GM21381 (cell line): ENCODE results near the gene FBXW4.

Experiments used
- ATAC-seq: cut with Tn5 transposase; IDR thresholded peaks from one replicate; pipeline ENCODE4 v1.9.1; 2021; ENCODE audit warnings: mild to moderate bottlenecking, moderate library complexity; ENCODE audit not compliant: unreplicated experiment

The FBXW4 gene

GRCh38 chr10:101696632-101697031, 1.7 kb upstream of the FBXW4 start:
- no peak for ATAC-seq

- ATAC-seq, result no peak
Measured at GRCh38 chr10:101695404-101695890, 477 bp upstream of the FBXW4 start.

- ATAC-seq, result peak; percentile 64
Measured at GRCh38 chr10:101693978-101694673, 844 bp downstream of the FBXW4 start.

- peak; percentile 16 for ATAC-seq
Measured at GRCh38 chr10:101693651-101693977, 1.4 kb downstream of the FBXW4 start.

GRCh38 chr10:101691081-101691480, 3.9 kb downstream of the FBXW4 start:
- ATAC-seq, result no peak

GRCh38 chr10:101690461-101690860, 4.5 kb downstream of the FBXW4 start:
- ATAC-seq, result no peak

- ATAC-seq, result no peak
Measured at GRCh38 chr10:101687071-101687658, 7.8 kb downstream of the FBXW4 start.

GRCh38 chr10:101686133-101686925, 8.6 kb downstream of the FBXW4 start:
- ATAC-seq, result no peak

GRCh38 chr10:101684782-101685181, 10.2 kb downstream of the FBXW4 start:
- no peak for ATAC-seq

GRCh38 chr10:101683276-101683675, 11.7 kb downstream of the FBXW4 start:
- ATAC-seq, result no peak

GRCh38 chr10:101682172-101682825, 12.7 kb downstream of the FBXW4 start:
- no peak for ATAC-seq

GRCh38 chr10:101676565-101676964, 18.4 kb downstream of the FBXW4 start:
- no peak for ATAC-seq

- no peak for ATAC-seq
Measured at GRCh38 chr10:101675115-101675514, 19.9 kb downstream of the FBXW4 start.

GRCh38 chr10:101672536-101672935, 22.4 kb downstream of the FBXW4 start:
- no peak for ATAC-seq

- ATAC-seq, result peak; percentile 75
Measured at GRCh38 chr10:101671453-101671852, 23.5 kb downstream of the FBXW4 start.

GRCh38 chr10:101670635-101671034, 24.3 kb downstream of the FBXW4 start:
- ATAC-seq, result no peak

GRCh38 chr10:101669181-101669580, 25.8 kb downstream of the FBXW4 start:
- no peak for ATAC-seq

GRCh38 chr10:101668566-101668965, 26.4 kb downstream of the FBXW4 start:
- ATAC-seq, result no peak

GRCh38 chr10:101666083-101666482, 28.9 kb downstream of the FBXW4 start:
- no peak for ATAC-seq

- no peak for ATAC-seq
Measured at GRCh38 chr10:101663097-101663496, 31.9 kb downstream of the FBXW4 start.

GRCh38 chr10:101660256-101660655, 34.7 kb downstream of the FBXW4 start:
- no peak for ATAC-seq
